GM18858 (cell line): ENCODE results near the gene NARS2.
"Not testable (repeated sequence)": the region's sequence is repeated elsewhere in the genome, so short reads cannot be mapped to it uniquely, and the experiment has no call there.

Experiments
- ATAC-seq: cut with Tn5 transposase; IDR thresholded peaks from one replicate; pipeline ENCODE4 v1.9.1; 2021; ENCODE audit not compliant: unreplicated experiment

Gene NARS2, protein sequence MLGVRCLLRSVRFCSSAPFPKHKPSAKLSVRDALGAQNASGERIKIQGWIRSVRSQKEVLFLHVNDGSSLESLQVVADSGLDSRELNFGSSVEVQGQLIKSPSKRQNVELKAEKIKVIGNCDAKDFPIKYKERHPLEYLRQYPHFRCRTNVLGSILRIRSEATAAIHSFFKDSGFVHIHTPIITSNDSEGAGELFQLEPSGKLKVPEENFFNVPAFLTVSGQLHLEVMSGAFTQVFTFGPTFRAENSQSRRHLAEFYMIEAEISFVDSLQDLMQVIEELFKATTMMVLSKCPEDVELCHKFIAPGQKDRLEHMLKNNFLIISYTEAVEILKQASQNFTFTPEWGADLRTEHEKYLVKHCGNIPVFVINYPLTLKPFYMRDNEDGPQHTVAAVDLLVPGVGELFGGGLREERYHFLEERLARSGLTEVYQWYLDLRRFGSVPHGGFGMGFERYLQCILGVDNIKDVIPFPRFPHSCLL

DNA sequence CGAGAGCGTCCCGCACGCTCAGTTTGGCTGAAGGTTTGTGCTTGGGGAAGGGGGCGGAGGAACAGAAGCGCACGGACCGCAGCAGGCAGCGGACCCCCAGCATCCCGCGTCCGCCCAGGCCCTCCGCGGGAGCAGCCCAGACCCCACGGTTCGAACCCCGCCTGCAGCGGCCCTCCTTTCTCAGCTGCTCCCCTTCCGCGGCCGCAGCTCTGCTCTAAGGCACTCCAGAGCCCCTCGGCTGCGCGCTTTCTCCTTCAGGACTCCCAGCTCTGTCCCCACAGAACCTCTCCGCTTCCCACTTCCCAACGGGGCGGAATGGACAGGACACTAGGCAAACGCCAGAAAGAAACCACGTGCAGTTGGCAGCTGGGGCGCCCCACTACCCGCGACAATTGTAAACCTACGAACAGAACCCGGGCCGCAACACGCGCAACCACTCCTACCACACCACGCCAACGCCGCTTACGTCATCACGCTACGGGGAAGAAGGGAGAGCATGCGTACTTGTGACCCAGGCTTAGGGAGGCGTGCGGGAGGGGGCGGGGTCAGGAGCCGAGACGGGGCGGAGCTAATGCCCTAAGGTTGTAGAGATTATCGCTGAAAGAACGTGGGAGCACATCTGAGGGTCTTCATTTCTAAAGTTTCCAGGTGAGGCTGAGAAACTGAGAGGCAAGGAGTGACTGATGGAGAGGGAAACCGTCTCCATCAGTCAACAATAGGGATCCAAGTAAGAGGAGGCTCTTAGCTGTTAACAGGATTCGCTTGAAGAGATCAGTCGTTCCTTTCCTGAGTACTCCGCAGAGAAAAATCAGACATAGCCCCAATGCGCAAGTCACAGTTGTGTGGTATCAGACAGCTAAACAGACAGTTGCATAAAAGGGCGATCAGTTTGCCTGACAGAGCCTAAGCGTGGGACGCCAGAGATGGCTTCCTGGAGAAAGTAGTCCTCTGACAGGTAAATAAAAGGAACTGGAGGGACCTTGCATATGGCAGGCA lies at the start of gene NARS2:
Gene NARS2 (minus strand): TSS at position 479 of the 996 bp plus-strand sequence. CDS start 376 bp downstream, at position 103.
- peak; percentile 74 for ATAC-seq

DNA sequence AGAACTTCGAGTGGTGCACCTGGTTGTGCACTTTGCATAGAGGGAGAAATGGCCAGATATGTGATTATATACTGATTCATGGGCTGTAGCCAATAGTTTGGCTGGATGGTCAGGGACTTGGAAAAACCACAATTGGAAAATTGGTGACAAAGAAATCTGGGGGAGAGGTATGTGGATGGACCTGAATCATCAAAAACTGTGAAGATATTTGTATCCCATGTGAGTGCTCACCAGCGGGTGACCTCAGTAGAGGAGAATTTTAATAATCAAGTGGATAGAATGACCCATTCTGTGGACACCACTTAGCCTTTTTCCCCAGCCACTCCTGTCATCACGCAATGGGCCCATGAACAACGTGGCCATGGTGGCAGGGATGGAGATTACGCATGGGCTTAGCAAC lies 48.0 kb upstream of the NARS2 start:
- ATAC-seq, result no peak

DNA sequence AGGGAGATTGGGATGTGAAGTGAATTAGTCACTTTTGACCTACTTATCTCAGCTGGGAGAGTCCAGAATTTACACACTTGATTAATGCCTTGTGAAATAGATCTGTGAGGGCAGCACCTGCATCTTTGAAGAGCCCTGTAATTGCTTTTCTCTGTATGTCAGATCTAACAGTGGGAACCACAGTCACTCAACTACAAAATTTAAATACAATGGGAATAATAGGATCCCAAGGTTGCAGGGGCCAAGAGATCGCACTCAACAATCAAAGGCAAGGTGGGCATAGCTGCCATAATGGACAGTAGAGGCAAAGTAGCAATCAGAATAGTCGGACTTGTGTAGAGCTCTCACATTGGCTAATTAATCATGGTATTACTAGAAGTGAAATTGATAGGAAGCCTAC lies 45.5 kb upstream of the NARS2 start:
- ATAC-seq, result no peak

DNA sequence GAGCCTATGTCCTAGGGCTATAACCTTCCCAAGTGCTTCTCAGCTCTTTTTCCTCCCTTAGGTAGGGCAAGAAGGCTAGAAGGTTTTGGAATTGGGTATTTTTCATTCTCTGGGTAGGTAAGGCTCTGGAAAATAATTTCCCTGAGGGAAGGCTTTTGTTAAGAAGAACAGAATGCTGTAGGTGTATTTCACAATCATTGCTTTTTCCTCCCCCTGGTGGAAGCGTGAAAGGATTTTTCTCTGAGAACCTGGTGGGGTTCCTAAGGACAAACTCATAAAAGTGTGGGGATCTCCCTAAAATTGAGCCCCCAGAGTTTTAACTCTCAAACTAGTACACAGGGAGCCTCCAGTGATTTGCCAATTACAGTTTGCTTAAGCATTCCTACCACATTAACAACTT lies 41.1 kb upstream of the NARS2 start:
- ATAC-seq, result no peak

DNA sequence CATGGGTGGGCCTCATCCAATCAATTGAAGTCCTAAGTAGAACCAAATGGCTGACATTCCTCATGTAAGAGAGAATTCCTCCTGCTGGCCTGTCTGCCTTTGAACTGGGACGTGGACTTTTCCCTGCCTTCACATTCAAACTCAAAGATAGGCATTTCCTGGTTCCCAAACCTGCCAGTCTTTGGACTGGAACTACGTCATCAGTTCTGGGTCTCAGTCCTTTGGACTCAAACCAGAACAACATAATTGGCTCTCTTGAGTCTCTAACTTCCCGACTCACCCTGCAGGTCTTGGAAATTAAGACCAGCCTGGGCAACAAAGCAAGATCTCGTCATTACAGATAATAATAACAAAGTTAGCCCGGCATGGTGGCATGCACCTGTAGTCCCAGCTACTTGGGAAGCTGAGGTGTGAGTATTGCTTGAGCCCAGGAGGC lies 38.7 kb upstream of the NARS2 start:
- no peak for ATAC-seq

DNA sequence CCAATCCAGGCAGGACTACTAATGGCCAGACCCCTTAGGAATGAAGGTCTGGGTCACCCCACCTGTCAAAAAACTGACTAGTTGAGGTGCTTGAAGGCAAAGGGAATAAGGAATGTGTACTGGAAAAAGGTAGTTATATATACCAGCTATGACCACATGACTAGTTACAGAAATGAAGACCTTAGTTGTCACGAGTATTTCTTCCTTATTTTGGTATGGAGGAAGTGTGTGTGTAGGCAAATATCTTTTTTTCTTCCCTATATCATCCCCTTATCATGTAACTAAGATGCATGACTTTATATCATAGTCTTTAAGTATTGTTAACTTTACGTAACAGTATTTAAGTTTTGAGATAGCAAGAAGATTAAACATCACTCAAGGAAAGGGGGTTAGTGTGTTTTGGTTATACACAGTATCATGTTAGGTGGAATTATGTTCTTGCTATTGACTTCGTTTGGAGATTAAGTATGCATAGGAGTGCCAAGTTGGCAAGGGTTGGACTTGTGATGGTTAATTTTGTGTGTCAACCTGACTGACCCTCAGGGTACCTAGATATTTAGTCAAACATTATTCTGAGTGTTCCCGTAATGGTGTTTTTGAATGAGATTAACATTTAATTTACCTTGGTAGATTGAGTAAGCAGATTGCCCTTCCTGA lies 38.2 kb upstream of the NARS2 start:
- no peak for ATAC-seq

DNA sequence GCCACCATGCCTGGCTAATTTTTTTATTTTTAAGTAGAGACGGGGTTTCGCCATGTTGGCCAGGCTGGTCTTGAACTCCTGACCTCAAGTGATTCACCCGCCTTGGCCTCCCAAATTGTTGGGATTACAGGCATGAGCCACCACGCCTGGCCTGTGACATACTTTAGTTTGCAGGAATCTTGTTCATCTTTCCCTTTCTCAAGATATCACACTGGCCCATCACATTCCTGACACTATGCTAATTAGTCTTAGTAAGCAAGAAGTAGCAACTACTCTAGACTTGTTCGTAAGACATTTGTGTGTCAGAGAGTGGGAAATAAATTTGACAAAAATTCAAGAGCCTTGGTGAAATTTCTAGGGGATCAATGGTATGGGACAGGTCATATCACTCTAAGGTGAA lies 34.7 kb upstream of the NARS2 start:
- not testable (repeated sequence) for ATAC-seq

DNA sequence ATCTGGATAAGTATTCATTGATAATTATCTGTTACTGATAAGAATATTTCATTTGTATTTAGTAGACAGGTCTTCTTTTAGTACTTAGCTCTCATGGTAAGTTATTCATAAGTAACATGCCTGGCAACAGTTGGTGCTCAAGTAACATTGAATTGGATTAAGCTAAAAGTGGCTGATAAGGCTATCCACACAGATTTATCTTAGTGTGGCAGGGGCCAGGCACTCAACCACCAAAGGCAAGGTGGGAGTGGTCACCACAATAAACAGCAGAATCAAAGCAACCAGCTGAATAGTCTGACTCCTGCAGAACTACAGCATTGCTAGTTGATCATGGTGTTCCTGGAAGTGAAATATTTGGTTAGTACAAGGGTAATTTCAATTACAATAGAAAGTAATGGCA lies 33.0 kb upstream of the NARS2 start:
- ATAC-seq, result no peak

DNA sequence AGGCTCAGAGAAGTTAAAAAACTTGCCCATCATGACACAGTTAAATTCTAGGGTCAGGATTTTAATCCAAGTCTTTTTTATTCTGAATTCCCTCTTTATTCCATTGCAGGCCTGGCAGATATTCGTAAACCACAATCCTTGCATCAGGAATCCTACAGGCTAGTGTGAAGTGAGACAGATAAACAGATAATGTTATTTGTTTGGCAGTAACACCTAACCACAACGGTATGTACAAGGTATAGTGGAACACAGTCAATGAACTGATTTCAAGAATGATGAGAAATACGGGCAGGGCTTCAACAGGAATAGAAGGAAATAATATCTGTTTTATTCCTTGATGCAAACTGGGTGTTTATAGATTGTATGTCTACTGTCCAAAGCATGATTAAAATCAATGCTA lies 32.0 kb upstream of the NARS2 start:
- ATAC-seq, result no peak

DNA sequence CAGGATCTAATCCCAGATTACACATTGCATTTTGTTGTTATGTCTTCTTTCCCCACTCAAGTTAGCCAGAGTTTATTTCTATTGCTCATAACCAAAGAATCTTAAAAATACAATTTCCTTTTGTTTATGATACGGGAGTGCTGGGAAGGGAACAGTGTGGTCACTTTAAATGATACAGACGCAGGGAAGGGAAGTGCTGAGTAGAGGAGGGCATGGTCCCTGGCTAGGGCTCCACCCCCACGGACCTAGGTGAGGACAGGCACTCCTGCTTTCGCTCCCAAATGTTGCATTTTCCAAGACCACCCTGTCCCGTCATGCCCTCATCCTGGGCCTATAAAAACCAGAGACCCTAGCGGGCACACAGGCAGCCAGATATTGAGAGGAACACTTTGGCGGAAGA lies 30.6 kb upstream of the NARS2 start:
- no peak for ATAC-seq

DNA sequence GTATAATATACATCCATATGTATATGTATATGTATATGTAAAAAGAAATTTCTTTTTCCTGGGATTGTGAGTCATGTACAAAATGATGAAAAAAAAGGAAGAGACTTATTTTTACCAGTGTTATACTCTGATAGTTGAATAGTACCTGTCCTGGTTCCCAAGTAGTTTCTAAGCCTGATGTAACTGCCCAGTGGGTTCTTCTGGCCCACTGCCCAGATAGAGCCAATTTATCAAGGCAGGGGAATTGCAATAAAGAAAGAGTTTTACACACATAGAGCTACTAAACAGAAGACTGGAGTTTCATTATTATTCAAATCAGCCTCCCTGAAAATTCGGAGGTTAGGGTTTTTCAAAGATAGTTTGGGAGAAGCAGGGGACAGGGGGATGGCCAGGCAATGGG lies 29.1 kb upstream of the NARS2 start:
- ATAC-seq, result no peak

DNA sequence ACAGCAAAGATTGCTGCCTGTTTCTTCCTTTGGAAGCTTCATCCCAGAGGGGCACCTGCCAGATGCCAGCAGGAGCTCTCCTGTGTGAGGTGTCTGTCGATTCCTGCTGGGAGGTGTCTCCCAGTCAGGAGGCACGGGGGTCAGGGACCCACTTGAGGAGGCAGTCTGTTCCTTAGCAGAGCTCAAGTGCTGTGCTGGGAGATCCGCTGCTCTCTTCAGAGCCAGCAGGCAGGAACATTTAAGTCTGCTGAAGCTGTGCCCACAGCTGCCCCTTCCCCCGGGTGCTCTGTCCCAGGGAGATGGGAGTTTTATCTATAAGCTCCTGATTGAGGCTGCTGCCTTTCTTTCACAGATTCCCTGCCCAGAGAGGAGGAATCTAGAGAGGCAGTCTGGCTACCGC lies 28.1 kb upstream of the NARS2 start:
- ATAC-seq, result not testable (repeated sequence)

DNA sequence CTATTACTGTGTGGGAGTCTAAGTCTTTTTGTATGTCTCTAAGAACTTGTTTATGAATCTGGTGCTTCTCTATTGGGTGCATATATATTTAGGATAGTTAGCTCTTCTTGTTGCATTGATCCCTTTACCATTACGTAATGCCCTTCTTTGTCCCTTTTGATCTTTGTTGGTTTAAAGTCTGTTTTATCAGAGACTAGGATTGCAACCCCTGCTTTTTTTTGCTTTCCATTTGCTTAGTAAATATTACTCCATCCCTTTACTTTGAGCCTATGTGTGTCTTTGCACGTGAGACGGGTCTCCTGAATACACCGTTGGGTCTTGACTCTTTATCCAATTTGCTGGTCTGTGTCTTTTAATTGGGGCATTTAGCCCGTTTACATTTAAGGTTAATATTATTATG lies 26.4 kb upstream of the NARS2 start:
- ATAC-seq, result not testable (repeated sequence)

DNA sequence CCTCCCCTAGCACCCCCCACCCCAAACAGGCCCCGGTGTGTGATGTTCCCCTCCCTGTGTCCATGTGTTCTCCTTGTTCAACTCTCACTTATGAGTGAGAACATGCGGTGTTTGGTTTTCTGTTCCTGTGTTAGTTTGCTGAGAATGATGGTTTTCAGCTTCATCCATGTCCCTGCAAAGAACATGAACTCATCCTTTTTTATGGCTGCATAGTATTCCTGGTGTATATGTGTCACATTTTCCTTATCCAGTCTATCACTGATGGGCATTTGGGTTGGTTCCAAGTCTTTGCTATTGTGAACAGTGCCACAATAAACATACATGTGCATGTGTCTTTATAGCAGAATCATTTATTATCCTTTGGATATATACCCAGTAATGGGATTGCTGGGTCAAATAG lies 22.9 kb upstream of the NARS2 start:
- ATAC-seq, result not testable (repeated sequence)

DNA sequence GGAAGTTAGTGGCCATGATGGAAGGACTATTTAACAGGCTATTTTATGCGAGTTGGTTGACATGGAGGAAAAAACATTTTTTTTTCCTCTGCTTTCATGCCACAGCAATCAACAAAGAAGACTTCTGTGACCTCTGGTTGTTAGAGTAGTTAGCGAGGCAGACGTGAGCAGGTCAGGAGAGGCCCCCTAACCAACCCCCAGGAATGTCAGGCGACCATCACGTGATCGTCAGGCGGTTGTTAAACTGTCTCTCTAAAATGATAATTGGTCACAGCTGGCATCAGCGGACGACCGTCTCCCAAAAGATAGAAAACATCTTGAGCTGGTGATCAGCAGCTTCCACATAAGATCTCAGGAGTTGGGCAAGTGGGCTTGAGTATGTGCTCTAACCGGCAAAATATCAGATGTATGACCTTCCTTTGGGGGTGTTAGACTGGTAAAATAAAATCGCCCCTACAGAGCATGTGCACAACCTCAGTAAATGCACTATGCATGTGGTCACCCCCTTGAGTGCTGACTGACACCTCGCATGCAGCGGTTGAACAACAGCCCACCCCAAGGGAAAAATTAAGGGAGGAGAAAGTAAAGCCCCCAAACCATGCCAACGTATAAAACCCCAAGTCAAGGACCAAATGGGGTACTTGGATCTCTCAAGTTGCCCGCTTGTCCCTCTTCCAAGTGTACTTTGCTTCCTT lies 20.9 kb upstream of the NARS2 start:
- ATAC-seq, result no peak

DNA sequence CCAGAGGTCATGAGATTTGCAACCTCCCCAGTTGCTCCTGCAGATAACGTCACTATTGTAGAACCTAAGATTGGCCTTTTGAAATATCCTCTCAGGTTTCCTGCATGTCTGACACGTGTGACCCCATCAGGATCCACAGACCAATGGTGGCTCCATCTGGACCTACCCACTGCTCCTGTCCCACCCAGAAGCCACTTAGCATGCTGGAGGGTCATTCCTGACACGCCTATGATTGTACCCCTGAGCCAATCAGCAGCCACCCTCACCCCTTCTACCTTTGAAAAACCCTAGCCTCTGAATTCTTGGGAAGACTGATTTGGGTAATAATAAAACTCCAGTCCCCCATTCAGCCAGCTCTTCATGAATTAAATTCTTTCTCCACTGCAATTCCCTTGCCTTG lies 20.1 kb upstream of the NARS2 start:
- ATAC-seq, result no peak

DNA sequence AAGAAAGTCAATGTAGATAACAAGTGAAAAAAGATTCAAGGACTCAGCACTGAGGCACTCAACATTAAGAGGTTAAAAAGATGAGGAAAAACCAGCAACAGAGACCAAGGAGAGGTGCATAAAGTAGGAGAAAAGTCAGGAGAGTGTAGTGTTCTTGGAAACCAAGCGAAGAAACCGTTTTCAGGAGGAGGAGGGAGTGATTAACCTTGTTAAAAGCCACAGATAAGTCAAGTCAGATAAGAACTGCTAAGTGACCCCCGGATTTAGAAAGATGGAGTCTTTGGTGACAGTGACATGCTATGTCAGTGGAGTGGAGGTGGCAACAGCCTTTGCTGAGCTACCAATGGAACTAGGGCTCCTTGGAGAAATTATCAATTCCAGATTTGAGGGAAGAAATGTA lies 13.9 kb upstream of the NARS2 start:
- no peak for ATAC-seq

DNA sequence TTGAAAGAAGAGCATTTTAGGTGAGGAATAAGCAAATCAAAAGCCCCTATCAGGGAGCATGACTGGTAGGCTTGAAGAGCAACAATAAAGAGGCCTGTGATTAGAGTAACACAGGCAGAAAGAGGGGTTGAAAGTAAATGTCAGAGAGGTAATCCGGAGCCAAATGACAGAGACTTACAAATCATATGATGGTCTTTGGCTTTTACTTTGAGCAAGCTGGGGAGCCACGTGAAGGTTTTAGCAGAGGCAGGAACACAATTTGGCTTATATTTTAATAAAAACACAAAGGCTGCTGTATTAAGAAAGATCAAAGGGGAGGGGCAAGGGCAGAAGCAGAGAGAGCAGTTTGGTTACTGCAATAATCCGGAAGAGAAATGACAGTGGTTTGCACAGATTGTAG lies 12.8 kb upstream of the NARS2 start:
- no peak for ATAC-seq

DNA sequence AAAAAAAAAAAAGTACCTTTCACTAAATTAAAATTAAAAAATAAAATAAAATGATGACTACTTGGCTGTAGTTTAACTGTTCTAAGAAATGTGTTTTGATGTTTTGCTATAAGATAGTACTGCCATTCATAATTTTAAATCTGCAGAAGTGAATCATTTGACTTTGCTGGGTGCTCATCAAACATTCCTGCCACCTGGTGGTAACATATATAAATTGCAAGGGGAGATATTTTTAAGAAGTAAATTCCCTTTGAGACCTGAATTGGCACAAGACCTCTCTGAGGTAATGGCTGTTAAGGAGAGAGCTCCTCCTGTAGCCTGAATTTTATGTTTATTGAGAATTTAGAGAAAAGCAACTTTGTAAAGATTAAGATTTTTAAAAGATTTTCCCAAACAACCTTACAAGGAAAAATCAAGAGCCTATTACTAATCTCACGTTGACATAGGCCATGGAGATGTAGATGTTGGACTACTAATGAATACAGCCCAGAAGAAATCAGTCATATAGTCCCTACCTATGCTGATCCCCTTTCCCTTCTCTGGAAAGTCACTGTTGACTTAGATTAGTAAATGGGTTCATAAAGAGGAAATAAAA lies 11.9 kb upstream of the NARS2 start:
- no peak for ATAC-seq

DNA sequence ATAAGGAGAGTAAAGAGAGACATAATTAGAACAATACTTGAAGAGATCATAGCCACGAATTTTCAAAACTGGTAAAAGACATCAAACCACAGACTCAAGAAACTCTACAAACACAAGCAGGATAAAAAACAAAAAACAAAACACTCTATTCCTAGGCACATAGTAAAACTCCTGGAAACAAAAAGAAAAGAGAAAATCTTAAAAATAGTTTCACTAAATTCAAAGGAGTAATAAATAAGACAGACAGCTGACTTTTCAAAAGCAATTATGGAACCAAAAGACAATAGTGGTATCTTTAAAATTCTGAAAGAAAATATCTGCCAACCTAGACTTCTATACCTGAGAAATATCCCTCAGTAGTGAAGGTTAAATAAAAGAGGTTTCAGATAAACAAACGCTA lies 9.2 kb upstream of the NARS2 start:
- no peak for ATAC-seq
